ENCODE results near the gene MYO9B. TPM values are rescaled to one million over a fixed set of nuclear protein-coding genes. Genes with fewer than 3 reads are reported as not detected.
A peak's percentile ranks its signal among the peaks of the same experiment; 100 is the strongest.

Gene MYO9B
- total and polyA plus RNA-seq, 2 of the 13 experiments (the other 11 are each of a cell fraction or from before 2014, with no cell fraction given) = 18.0 to 18.3 TPM

DNA sequence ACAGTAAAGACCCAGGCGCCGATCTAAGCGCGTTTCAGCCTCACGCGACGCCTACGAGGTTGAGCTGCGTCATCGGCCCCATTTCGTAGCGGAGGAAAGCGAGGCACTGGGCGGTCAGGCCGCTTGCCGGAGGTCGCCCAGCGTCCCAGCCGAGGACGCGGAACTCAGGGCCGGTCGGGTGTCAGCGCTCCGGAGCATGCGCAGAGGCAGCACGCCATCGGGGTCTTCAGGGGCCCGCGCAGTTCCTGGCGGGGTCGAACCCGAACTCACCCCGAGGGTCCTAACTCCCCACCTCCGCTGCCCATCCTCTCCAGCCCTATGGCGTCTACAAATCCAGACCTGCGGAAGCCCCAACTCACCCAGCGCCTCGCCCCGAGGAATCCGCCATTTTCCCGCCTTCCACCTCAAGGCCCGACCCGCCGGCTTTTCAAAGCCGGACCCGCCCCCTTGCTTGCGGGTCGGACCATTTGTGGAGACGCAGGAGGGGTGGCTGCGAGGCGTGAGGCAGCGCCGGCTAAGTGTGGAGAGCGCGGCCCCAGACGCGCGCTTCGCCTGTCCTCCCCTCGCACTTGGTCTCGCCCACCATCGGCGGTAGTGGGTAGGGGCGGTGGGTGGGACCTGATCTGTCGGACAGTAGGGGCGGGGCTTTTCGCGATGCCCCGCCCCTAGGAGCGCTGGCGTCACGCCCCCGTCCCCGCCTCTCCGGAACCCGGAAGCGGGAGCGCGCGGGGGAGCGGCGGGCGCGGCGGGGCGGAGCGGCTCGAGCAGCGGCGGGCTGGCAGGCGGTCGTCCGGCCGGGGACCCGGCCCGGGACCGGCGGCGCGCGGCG lies at the start of gene MYO9B, which contains the start of gene HAUS8 (continued):
- TF ChIP-seq, protein P1, sequence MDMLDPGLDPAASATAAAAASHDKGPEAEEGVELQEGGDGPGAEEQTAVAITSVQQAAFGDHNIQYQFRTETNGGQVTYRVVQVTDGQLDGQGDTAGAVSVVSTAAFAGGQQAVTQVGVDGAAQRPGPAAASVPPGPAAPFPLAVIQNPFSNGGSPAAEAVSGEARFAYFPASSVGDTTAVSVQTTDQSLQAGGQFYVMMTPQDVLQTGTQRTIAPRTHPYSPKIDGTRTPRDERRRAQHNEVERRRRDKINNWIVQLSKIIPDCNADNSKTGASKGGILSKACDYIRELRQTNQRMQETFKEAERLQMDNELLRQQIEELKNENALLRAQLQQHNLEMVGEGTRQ (IDR thresholded peaks at IDR 0.05; ENCODE audit: low read depth, low read length) = no peak
- TF ChIP-seq, protein P1 (CRISPR knock-in tag; IDR thresholded peaks at IDR 0.05; ENCODE audit: borderline replicate concordance) = no peak
- TF ChIP-seq ZNF552 (CRISPR knock-in tag; IDR thresholded peaks at IDR 0.05; ENCODE audit: borderline replicate concordance) (peak; percentile 49; the same call in 1 of the 2 replicates), STAT5B (CRISPR knock-in tag; IDR thresholded peaks at IDR 0.05) (0 out of 2 replicates have a peak, but pooled peaks have one; percentile 8), NR2C2 (CRISPR knock-in tag; IDR thresholded peaks at IDR 0.05; ENCODE audit: borderline replicate concordance) (peak; percentile 52; the same call in 1 of the 2 replicates), ZNF530 (CRISPR knock-in tag; IDR thresholded peaks at IDR 0.05; ENCODE audit: low read depth) (no peak), GZF1 (CRISPR knock-in tag; IDR thresholded peaks at IDR 0.05) (peak; percentile 66; the same call in 1 of the 2 replicates), SOX6 (IDR thresholded peaks at IDR 0.05) (no peak), SOX6 (CRISPR knock-in tag; IDR thresholded peaks at IDR 0.05) (peak; percentile 39; the same call in 1 of the 2 replicates), HCFC1 (IDR thresholded peaks at IDR 0.05; ENCODE audit: low read depth, low read length) (no peak)
- TF ChIP-seq, protein P2, sequence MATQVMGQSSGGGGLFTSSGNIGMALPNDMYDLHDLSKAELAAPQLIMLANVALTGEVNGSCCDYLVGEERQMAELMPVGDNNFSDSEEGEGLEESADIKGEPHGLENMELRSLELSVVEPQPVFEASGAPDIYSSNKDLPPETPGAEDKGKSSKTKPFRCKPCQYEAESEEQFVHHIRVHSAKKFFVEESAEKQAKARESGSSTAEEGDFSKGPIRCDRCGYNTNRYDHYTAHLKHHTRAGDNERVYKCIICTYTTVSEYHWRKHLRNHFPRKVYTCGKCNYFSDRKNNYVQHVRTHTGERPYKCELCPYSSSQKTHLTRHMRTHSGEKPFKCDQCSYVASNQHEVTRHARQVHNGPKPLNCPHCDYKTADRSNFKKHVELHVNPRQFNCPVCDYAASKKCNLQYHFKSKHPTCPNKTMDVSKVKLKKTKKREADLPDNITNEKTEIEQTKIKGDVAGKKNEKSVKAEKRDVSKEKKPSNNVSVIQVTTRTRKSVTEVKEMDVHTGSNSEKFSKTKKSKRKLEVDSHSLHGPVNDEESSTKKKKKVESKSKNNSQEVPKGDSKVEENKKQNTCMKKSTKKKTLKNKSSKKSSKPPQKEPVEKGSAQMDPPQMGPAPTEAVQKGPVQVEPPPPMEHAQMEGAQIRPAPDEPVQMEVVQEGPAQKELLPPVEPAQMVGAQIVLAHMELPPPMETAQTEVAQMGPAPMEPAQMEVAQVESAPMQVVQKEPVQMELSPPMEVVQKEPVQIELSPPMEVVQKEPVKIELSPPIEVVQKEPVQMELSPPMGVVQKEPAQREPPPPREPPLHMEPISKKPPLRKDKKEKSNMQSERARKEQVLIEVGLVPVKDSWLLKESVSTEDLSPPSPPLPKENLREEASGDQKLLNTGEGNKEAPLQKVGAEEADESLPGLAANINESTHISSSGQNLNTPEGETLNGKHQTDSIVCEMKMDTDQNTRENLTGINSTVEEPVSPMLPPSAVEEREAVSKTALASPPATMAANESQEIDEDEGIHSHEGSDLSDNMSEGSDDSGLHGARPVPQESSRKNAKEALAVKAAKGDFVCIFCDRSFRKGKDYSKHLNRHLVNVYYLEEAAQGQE (IDR thresholded peaks at IDR 0.05; ENCODE audit: borderline replicate concordance in 1 of 2, low read depth in 1 of 2, low read length in 2 of 2) = no peak
- TF ChIP-seq, protein P3, sequence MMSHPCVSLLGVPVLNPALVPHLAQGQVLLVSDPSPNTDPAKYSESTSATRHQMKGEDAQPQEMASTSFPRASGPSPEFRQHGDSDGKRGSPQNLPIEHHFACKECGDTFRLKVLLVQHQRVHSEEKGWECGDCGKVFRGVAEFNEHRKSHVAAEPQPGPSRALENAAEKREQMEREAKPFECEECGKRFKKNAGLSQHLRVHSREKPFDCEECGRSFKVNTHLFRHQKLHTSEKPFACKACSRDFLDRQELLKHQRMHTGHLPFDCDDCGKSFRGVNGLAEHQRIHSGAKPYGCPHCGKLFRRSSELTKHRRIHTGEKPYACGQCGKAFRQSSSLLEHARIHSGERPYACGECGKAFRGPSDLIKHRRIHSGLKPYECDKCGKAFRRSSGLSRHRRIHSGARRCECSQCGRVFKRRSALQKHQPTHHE (CRISPR knock-in tag; IDR thresholded peaks at IDR 0.05; ENCODE audit: borderline replicate concordance) = no peak; the same call in 1 of the 2 replicates
- TF ChIP-seq, protein P4, sequence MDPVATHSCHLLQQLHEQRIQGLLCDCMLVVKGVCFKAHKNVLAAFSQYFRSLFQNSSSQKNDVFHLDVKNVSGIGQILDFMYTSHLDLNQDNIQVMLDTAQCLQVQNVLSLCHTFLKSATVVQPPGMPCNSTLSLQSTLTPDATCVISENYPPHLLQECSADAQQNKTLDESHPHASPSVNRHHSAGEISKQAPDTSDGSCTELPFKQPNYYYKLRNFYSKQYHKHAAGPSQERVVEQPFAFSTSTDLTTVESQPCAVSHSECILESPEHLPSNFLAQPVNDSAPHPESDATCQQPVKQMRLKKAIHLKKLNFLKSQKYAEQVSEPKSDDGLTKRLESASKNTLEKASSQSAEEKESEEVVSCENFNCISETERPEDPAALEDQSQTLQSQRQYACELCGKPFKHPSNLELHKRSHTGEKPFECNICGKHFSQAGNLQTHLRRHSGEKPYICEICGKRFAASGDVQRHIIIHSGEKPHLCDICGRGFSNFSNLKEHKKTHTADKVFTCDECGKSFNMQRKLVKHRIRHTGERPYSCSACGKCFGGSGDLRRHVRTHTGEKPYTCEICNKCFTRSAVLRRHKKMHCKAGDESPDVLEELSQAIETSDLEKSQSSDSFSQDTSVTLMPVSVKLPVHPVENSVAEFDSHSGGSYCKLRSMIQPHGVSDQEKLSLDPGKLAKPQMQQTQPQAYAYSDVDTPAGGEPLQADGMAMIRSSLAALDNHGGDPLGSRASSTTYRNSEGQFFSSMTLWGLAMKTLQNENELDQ (CRISPR knock-in tag; IDR thresholded peaks at IDR 0.05; ENCODE audit: borderline replicate concordance) = no peak
- TF ChIP-seq, protein P5, sequence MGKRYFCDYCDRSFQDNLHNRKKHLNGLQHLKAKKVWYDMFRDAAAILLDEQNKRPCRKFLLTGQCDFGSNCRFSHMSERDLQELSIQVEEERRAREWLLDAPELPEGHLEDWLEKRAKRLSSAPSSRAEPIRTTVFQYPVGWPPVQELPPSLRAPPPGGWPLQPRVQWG (CRISPR knock-in tag; IDR thresholded peaks at IDR 0.05; ENCODE audit: borderline replicate concordance, low read depth) = no peak
